Vagina (tissue), 2 donors: Measurements from ENCODE around the gene BTG3. TPM values are rescaled to one million over a fixed set of nuclear protein-coding genes. Genes with fewer than 3 reads are reported as not detected.

Experiments used
- DNase-seq, 2 donors: peaks; one replicate each; pipeline ENCODE4 v3.0.0-alpha.2; 2017; ENCODE audit errors: extremely low spot score in 2 of 2
- H3K27ac ChIP-seq: fragments of 200-600 bp; sonication (generic); one replicate; pipeline ENCODE4 v1.5.1; 2019
- H3K27me3 ChIP-seq: fragments of 200-600 bp; sonication (generic); one replicate; pipeline ENCODE4 v1.5.1; 2019
- H3K36me3 ChIP-seq, 2 donors: fragments of 200-600 bp; sonication (generic); one replicate each; pipeline ENCODE4 v1.5.1; 2017 to 2019
- H3K4me1 ChIP-seq: fragments of 200-600 bp; sonication (generic); one replicate; pipeline ENCODE4 v1.5.1; 2019
- H3K4me3 ChIP-seq, 2 donors: fragments of 200-600 bp; sonication (generic); 1 replicate in 1 of 2; 2 replicates in 1 of 2; pipeline ENCODE4 v1.5.1; 2016 to 2019
- H3K9me3 ChIP-seq: fragments of 200-600 bp; sonication (generic); one replicate; pipeline ENCODE4 v1.5.1; 2019
- POLR2A ChIP-seq, 2 donors: fragments of 450-650 bp; IDR thresholded peaks; one replicate each; pipeline ENCODE4 v1.6.1; 2017; ENCODE audit warnings: antibody characterized with exemption in 2 of 2, mild to moderate bottlenecking in 2 of 2, moderate library complexity in 2 of 2
- POLR2AphosphoS5 ChIP-seq, 2 donors: sonication (generic); formaldehyde crosslinking; IDR thresholded peaks; one replicate each; pipeline ENCODE4 v1.9.0; 2017; ENCODE audit warnings: antibody characterized with exemption in 2 of 2, mild to moderate bottlenecking in 2 of 2, low read depth in 1 of 2; ENCODE audit not compliant: insufficient read depth in 1 of 2
- intact Hi-C: fragments of 100-400 bp; cut with DNase I; formaldehyde crosslinking; loops from one replicate; pipeline ENCODE4 v1.15.1; 2023
- total RNA-seq: library from RNA; depleted of rRNA; stranded (reverse); fragments of >200 nt; gene quantifications from one replicate; pipeline ENCODE4 v1.2.3, GENCODE V29; 2016
- TF ChIP-seq, protein P1 (sequence below), 3 experiments: fragments of 450-650 bp in 2 of 3; fragments of 200-600 bp in 1 of 3; sonication (generic) in 1 of 3; IDR thresholded peaks; one replicate each; pipeline ENCODE4 v1.5.1; 2017 to 2019; ENCODE audit warnings: antibody characterized with exemption in 3 of 3, mild to moderate bottlenecking in 2 of 3, moderate library complexity in 2 of 3

The BTG3 gene
- total RNA-seq, 1 donor from 2014 or later: 70.0 TPM

DNA sequence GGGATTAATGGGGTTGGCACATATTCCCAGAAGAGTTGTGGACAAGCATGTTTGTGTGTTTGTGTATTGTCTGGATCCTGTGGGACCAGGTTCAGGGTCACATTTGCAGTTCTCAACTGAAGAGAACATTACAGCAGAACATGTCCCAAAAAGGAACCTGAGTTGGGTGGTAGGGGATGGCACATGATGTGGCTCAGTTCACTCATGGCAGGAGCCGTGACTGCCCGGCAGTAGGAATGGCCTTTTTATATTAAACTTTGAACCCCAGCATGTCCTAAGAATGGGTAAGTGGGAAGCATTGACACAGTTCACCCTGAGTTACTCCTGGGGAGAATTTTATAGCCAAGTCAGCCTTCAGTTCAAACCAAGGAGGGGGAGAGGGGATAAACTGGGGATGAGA lies 58.6 kb downstream of the BTG3 start:
- Histone ChIP-seq H3K9me3 (no peaks in the 10 kb centered on the region), H3K27me3 (no peaks in the 10 kb centered on the region), H3K4me1 (no peaks in the 10 kb centered on the region), H3K36me3 (no peaks in the 10 kb centered on the region), H3K27ac (no peak overlapping the region), H3K4me3 (no peak overlapping the region)
- intact Hi-C loops: no loop called here
- TF ChIP-seq POLR2A (IDR thresholded peaks at IDR 0.05) (no peak), POLR2AphosphoS5 (IDR thresholded peaks at IDR 0.05; ENCODE audit: insufficient read depth in 1 of 2, low read depth in 1 of 2) (no peak)
- TF ChIP-seq, protein P1, sequence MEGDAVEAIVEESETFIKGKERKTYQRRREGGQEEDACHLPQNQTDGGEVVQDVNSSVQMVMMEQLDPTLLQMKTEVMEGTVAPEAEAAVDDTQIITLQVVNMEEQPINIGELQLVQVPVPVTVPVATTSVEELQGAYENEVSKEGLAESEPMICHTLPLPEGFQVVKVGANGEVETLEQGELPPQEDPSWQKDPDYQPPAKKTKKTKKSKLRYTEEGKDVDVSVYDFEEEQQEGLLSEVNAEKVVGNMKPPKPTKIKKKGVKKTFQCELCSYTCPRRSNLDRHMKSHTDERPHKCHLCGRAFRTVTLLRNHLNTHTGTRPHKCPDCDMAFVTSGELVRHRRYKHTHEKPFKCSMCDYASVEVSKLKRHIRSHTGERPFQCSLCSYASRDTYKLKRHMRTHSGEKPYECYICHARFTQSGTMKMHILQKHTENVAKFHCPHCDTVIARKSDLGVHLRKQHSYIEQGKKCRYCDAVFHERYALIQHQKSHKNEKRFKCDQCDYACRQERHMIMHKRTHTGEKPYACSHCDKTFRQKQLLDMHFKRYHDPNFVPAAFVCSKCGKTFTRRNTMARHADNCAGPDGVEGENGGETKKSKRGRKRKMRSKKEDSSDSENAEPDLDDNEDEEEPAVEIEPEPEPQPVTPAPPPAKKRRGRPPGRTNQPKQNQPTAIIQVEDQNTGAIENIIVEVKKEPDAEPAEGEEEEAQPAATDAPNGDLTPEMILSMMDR (IDR thresholded peaks at IDR 0.05): no peak
- no peak for DNase-seq

DNA sequence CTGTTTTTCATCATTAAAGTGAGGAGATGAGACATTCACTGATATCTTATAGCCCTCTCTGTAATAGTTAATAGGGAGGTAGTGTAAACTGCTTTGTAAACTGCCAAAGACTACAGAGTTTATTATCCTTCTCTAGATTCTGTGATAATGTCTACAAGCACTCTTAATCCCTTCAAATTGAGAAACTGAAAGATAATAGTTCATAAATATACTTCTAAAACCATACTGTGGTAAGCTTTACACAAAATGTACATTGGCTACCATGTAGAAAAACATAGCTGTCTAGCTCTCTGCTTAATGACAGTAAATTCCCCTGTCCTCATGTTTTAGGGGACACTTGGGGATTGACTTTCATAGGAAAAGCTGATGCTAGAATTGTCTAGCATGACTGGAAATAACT lies 60.3 kb downstream of the BTG3 start:
- no peaks in the 10 kb centered on the region for H3K36me3 ChIP-seq
- intact Hi-C loops: no loop called here

DNA sequence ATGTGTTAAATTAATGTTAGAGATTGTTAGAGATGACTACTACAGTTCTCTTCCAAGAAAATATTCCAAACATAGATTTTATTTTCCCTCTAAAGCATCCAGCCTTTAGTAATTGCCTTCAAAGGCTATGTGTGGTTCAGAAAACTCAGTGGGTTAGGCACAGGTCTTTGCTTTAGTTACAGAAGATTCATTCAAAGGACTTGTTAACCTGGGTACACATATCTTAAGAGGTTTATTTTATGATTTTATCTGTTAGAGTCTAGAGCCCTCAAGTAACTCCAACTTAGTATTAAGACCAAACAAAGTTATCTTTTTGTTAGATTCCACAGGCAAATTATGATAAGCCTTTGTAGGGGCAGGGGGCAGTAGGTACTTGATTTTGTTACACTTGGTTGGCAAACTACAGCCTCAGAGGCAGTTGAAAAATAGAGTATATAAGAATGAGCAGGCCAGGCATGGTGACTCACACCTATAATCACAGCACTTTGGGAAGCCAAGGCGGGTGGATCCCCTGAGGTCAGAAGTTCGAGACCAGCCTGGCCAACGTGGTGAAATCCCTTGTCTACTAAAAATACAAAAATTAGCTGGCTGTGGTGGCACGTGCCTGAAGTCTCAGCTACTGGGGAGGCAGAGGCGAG lies 61.9 kb downstream of the BTG3 start:
- H3K27ac ChIP-seq: no peak overlapping the region
- H3K4me1 ChIP-seq: no peaks in the 10 kb centered on the region
- H3K27me3 ChIP-seq: no peaks in the 10 kb centered on the region
- H3K4me3 ChIP-seq: no peak overlapping the region
- H3K9me3 ChIP-seq: no peaks in the 10 kb centered on the region
- no peaks in the 10 kb centered on the region for H3K36me3 ChIP-seq
- no peak for DNase-seq
- intact Hi-C loops: no loop called here
- TF ChIP-seq, protein P1 (IDR thresholded peaks at IDR 0.05): no peak
- TF ChIP-seq POLR2AphosphoS5 (IDR thresholded peaks at IDR 0.05; ENCODE audit: insufficient read depth in 1 of 2, low read depth in 1 of 2) (no peak), POLR2A (IDR thresholded peaks at IDR 0.05) (no peak)

More for the DNA sequence above, 60.3 kb downstream of the BTG3 start:
- H3K4me3 ChIP-seq: no peak overlapping the region
- H3K27ac ChIP-seq: no peak overlapping the region
- TF ChIP-seq POLR2A (IDR thresholded peaks at IDR 0.05) (no peak), POLR2AphosphoS5 (IDR thresholded peaks at IDR 0.05; ENCODE audit: insufficient read depth in 1 of 2, low read depth in 1 of 2) (no peak)
- TF ChIP-seq, protein P1 (IDR thresholded peaks at IDR 0.05): no peak
- H3K9me3 ChIP-seq: no peaks in the 10 kb centered on the region
- DNase-seq: no peak
- H3K27me3 ChIP-seq: no peaks in the 10 kb centered on the region
- no peaks in the 10 kb centered on the region for H3K4me1 ChIP-seq

- Histone ChIP-seq H3K4me3 (no peak overlapping the region), H3K4me1 (no peaks in the 10 kb centered on the region), H3K27ac (no peak overlapping the region), H3K27me3 (no peaks in the 10 kb centered on the region), H3K36me3 (no peaks in the 10 kb centered on the region), H3K9me3 (no peaks in the 10 kb centered on the region)
- no peak for DNase-seq
- intact Hi-C loops: no loop called here
- TF ChIP-seq POLR2A (IDR thresholded peaks at IDR 0.05) (no peak), POLR2AphosphoS5 (IDR thresholded peaks at IDR 0.05; ENCODE audit: insufficient read depth in 1 of 2, low read depth in 1 of 2) (no peak)
- TF ChIP-seq, protein P1 (IDR thresholded peaks at IDR 0.05): no peak
Measured at GRCh38 chr21:17548262-17548661, 64.4 kb downstream of the BTG3 start.

DNA sequence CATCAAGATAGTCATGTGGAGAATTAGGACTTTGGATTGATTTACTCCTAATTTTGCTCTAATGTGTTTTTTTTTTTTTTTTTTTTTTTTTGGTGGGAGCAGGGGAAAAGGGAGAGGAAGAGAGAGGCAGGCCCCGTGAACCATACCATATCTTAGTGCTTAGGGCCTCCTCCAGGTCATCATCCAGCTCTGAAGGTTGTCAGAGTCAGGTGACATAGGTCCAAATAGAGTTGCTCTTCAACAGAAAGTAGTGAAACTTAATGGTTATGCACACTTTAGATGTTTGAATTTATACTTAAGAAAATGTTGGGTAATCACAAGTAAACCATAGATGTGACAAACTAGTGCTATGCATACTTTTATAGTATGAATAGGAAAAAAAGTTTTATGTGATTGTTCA lies 67.7 kb downstream of the BTG3 start:
- no peaks in the 10 kb centered on the region for H3K4me1 ChIP-seq
- H3K27ac ChIP-seq: no peak overlapping the region
- no peak for DNase-seq
- no peaks in the 10 kb centered on the region for H3K9me3 ChIP-seq
- H3K4me3 ChIP-seq: no peak overlapping the region
- intact Hi-C loops: no loop called here
- no peaks in the 10 kb centered on the region for H3K27me3 ChIP-seq
- TF ChIP-seq POLR2A (IDR thresholded peaks at IDR 0.05): no peak
- TF ChIP-seq, protein P1 (IDR thresholded peaks at IDR 0.05): no peak
- no peak for TF ChIP-seq POLR2AphosphoS5 (IDR thresholded peaks at IDR 0.05; ENCODE audit: insufficient read depth in 1 of 2, low read depth in 1 of 2)
- no peaks in the 10 kb centered on the region for H3K36me3 ChIP-seq
